AG04450 (cell line): ENCODE data around the gene CDC23. TPM values are rescaled to one million over a fixed set of nuclear protein-coding genes. Genes with fewer than 3 reads are reported as not detected.

Source experiments
- CTCF ChIA-PET: fragments of 300-600, 350-600 bp; formaldehyde crosslinking; extraction: SDS; loops from one replicate; lab custom pipeline; 2022; ENCODE audit warnings: antibody characterized with exemption, inconsistent platforms; lab: Charles Lee
- POLR2A ChIA-PET: fragments of 350-600 bp; formaldehyde crosslinking; extraction: SDS; loops from one replicate; lab custom pipeline; 2021; ENCODE audit warnings: antibody characterized with exemption, inconsistent platforms; lab: Yijun Ruan, JAX
- DNase-seq: peaks from one replicate; pipeline ENCODE4 v3.0.0-alpha.2; 2011; ENCODE audit warnings: low read depth, low spot score
- H3K27ac ChIP-seq: one replicate; pipeline ENCODE4 v1.5.1; 2012; ENCODE audit warnings: low read depth, low read length, control low read depth
- H3K27me3 ChIP-seq: one replicate; pipeline ENCODE4 v1.6.0; 2012; ENCODE audit warnings: low read length; ENCODE audit not compliant: control insufficient read depth, insufficient read depth
- H3K4me3 ChIP-seq: 2 replicates; pipeline ENCODE4 v1.5.1; 2011; ENCODE audit warnings: mild to moderate bottlenecking, low read depth, low read length, control low read depth
- H3K9me3 ChIP-seq: 2 replicates; pipeline ENCODE4 v1.5.1; 2012; ENCODE audit warnings: low read length; ENCODE audit not compliant: control insufficient read depth, insufficient read depth
- polyA plus RNA-seq: library from polyadenylated mRNA; depleted of rRNA; stranded (reverse); fragments of >200 nt; gene quantifications from 2 replicates; pipeline ENCODE4 v1.2.3, GENCODE V29; 2011; rRNA removed
- TF ChIP-seq, protein P1 (sequence below): IDR thresholded peaks from 2 replicates; pipeline ENCODE4 v1.5.1; 2011; ENCODE audit warnings: low read depth, low read length, control low read depth, inconsistent platforms

CDC23 gene
- polyA plus RNA-seq, 1 experiment: 38.1 TPM

DNA sequence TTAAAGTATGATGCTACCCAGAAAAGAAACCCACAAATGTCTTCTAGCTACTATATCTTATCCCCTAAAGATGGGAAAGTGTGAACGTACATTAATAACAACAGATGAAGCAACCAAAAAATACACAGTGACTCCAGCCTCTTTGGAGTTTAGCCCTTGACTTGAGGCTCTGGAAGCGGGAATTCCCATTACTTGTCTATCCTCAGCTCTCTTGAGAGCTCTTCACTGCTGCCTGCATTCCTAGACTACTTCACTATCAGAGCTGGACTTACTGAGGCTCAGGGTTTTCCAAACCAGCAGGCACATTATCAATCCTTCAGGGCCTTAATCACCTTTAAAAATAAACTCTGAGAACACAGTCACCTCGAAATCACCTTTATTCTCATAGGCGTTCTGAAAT is 72.9 kb downstream of the CDC23 start:
- no peak overlapping the region for H3K27ac ChIP-seq
- POLR2A ChIA-PET: no interaction called here

DNA sequence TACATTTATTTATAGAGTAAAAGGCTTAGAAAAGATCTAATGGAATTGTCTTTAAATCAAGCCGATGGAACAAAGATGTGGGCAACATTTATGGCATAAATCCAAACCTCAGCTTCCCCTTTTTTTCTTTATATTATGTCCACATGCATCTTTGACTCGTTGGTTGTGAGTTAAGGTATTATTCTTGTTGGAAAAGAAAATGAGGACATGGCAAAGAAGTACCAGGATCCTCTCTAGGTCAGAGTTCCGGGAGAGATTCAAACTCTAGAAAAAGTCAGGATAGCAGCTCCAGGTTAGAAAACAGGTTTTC is 73.4 kb downstream of the CDC23 start:
- no peak for DNase-seq
- H3K9me3 ChIP-seq: no peaks in the 10 kb centered on the region; the same call in 1 of the 2 replicates
- no peaks in the 10 kb centered on the region for H3K27me3 ChIP-seq
- no peak overlapping the region for H3K4me3 ChIP-seq
- ChIA-PET POLR2A (no interaction called here), CTCF (interaction anchor here (0.7 to 1.8 kb wide), 3 partner anchors 63 to 361 kb away, joined by 3 to 9 read pairs (median 3); no protein-coding TSS in a partner anchor)
- TF ChIP-seq, protein P1, sequence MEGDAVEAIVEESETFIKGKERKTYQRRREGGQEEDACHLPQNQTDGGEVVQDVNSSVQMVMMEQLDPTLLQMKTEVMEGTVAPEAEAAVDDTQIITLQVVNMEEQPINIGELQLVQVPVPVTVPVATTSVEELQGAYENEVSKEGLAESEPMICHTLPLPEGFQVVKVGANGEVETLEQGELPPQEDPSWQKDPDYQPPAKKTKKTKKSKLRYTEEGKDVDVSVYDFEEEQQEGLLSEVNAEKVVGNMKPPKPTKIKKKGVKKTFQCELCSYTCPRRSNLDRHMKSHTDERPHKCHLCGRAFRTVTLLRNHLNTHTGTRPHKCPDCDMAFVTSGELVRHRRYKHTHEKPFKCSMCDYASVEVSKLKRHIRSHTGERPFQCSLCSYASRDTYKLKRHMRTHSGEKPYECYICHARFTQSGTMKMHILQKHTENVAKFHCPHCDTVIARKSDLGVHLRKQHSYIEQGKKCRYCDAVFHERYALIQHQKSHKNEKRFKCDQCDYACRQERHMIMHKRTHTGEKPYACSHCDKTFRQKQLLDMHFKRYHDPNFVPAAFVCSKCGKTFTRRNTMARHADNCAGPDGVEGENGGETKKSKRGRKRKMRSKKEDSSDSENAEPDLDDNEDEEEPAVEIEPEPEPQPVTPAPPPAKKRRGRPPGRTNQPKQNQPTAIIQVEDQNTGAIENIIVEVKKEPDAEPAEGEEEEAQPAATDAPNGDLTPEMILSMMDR: no peak
- H3K27ac ChIP-seq: no peak overlapping the region

More for the DNA sequence above, 72.9 kb downstream of the CDC23 start:
- TF ChIP-seq, protein P1: no peak
- Histone ChIP-seq H3K4me3 (no peak overlapping the region), H3K9me3 (no peaks in the 10 kb centered on the region; the same call in 1 of the 2 replicates), H3K27me3 (no peaks in the 10 kb centered on the region)
- no peak for DNase-seq
- CTCF ChIA-PET: interaction anchor here (0.9 to 1.8 kb wide), 2 partner anchors 63 to 102 kb away, joined by 3 to 9 read pairs; no protein-coding TSS in a partner anchor

DNA sequence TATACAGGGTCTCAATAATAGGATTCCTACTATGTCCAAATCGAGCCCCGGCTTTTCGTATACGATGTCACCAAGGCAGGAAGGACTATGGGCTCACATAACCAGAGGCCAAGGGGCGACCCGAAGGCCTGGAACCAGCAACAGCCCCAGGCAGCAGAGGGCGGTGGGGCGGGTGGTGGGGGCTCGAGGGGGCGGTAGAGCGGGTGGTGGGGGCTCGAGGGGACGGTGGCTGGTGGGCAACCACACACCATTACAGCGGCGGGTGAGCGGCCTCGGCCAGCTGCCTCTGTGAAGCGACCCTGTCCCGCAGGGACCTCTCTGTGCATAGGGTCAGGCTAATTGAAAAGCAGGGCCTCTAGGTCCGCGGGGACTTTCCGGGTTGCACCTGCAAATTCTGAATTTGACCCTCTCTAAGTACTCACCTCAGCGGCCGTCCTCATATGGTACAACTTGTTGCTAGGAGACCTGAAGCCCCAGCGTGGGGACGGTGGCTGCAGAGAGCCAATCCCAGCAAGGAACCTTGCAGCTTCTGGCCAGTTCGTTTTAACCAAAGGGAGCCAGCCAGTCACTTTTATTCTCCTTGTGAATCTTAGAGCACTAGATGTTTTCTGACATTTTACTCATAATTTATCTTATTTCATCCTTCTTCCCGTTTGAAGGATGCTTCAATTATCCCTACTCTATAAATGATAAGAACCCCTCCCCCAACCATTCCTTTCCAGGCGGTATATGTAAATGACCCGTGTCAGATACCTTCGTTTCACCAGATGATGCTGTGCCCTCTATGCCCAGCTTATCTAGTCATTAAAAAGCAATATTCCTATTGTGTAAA is 74.0 kb downstream of the CDC23 start, which contains the start of gene NME5:
TSS of gene NME5 (minus strand) at position 480 of the 832 bp plus-strand sequence. CDS start 648 bp downstream, outside the sequence.
- H3K27me3 ChIP-seq: no peaks in the 10 kb centered on the region
- H3K27ac ChIP-seq: no peak within 1 kb of the TSS
- CTCF ChIA-PET: interaction anchor here (0.7 to 1.8 kb wide), 3 partner anchors 62 to 360 kb away, joined by 3 to 9 read pairs (median 3); no protein-coding TSS in a partner anchor
- no peak for DNase-seq
- peak within 1 kb of the TSS; percentile 55 for H3K4me3 ChIP-seq
- TF ChIP-seq, protein P1: no peak
- H3K9me3 ChIP-seq: no peaks in the 10 kb centered on the region; the same call in 1 of the 2 replicates
- POLR2A ChIA-PET: no interaction called here

Other genes starting within 250 kb of the CDC23 start
- gene FAM13B, start 180.2 kb downstream of the CDC23 start, polyA plus RNA-seq: 19.0 and 25.0 TPM in 2 replicates
- gene WNT8A, start 129.3 kb downstream of the CDC23 start, polyA plus RNA-seq: not detected in 2 replicates
- 0.35 and 0.43 TPM in 2 replicates for gene NME5, start 73.9 kb downstream of the CDC23 start, polyA plus RNA-seq
- gene BRD8, start 34.7 kb downstream of the CDC23 start, polyA plus RNA-seq: 59.6 and 72.2 TPM in 2 replicates
- gene KIF20A, start 34.2 kb downstream of the CDC23 start, polyA plus RNA-seq: 21.8 and 25.4 TPM in 2 replicates
- gene GFRA3, start 61.3 kb upstream of the CDC23 start, polyA plus RNA-seq: 0.11 TPM in 1 of 2 replicates, not detected in the other
- 3.2 and 4.8 TPM in 2 replicates for gene CDC25C, start 118.5 kb upstream of the CDC23 start, polyA plus RNA-seq
- 35.6 and 35.9 TPM in 2 replicates for gene FAM53C, start 124.9 kb upstream of the CDC23 start, polyA plus RNA-seq
- gene KDM3B, start 139.4 kb upstream of the CDC23 start, polyA plus RNA-seq: 28.3 and 32.7 TPM in 2 replicates
- gene REEP2, start 225.7 kb upstream of the CDC23 start, polyA plus RNA-seq: 24.7 and 36.9 TPM in 2 replicates